ENCODE measurements around the gene ZNF438. TPM values are rescaled to one million over a fixed set of nuclear protein-coding genes. Genes with fewer than 3 reads are reported as not detected.

Gene ZNF438
- total and polyA plus RNA-seq, 2 donors (not counting 1 experiment from before 2014, with no cell fraction given) = 4.7 to 6.6 TPM

- no peaks in the 10 kb centered on the region for H3K79me2 ChIP-seq (ENCODE audit: control insufficient read depth, insufficient read depth, low read length)
- no peak overlapping the region for H3K27ac ChIP-seq (ENCODE audit: insufficient read depth, low read length)
- H3K4me2 ChIP-seq (ENCODE audit: extremely low read depth, insufficient read depth, low read length) = no peak overlapping the region
- no peaks in the 10 kb centered on the region for H3K9me3 ChIP-seq (ENCODE audit: control insufficient read depth, insufficient read depth, low read depth, low read length)
- no peaks in the 10 kb centered on the region for H3K36me3 ChIP-seq (ENCODE audit: control insufficient read depth, insufficient read depth, low read length)
- H2AFZ ChIP-seq (ENCODE audit: low read length) = peak overlapping the region; percentile 11
- H3K27me3 ChIP-seq (ENCODE audit: control insufficient read depth, insufficient read depth, low read length) = no peaks in the 10 kb centered on the region
- peaks cover 6% of the 10 kb centered on the region for H3K4me1 ChIP-seq (ENCODE audit: control insufficient read depth, extremely low read depth, insufficient read depth, low read length)
- H3K4me3 ChIP-seq (replicated peaks in 1 of 4; ENCODE audit: control extremely low read depth in 1 of 4, insufficient read depth in 1 of 4, low read depth in 3 of 4, low read length in 4 of 4) = no peak overlapping the region
- DNase-seq (ENCODE audit: low read depth in 2 of 2) = peak in 1 of 2 donors; percentile 9
- no peak overlapping the region for H3K9ac ChIP-seq (ENCODE audit: insufficient read depth, low read length)
- no peaks in the 10 kb centered on the region for H4K20me1 ChIP-seq (ENCODE audit: control insufficient read depth, extremely low read depth, insufficient read depth, low read length)
- TF ChIP-seq EZH2 (IDR thresholded peaks at IDR 0.05; ENCODE audit: low read length, missing control alignments) (no peak), CTCF (conservative IDR thresholded peaks at IDR 0.05 in 1 of 2, IDR thresholded peaks at IDR 0.05 in 1 of 2; ENCODE audit: low read depth in 1 of 2, low read length in 2 of 2) (no peak)
Observed at GRCh38 chr10:30977385-30977784, 54.3 kb downstream of the ZNF438 start.

GRCh38 chr10:30974773-30975415 lies 56.8 kb downstream of the ZNF438 start:
- H3K27ac ChIP-seq (ENCODE audit: insufficient read depth, low read length) = no peak overlapping the region
- no peaks in the 10 kb centered on the region for H3K27me3 ChIP-seq (ENCODE audit: control insufficient read depth, insufficient read depth, low read length)
- peak in 1 of 2 donors; percentile 13 for DNase-seq (ENCODE audit: low read depth in 2 of 2)
- no peak overlapping the region for H3K4me2 ChIP-seq (ENCODE audit: extremely low read depth, insufficient read depth, low read length)
- H3K4me1 ChIP-seq (ENCODE audit: control insufficient read depth, extremely low read depth, insufficient read depth, low read length) = no peaks in the 10 kb centered on the region
- no peaks in the 10 kb centered on the region for H4K20me1 ChIP-seq (ENCODE audit: control insufficient read depth, extremely low read depth, insufficient read depth, low read length)
- no peaks in the 10 kb centered on the region for H3K79me2 ChIP-seq (ENCODE audit: control insufficient read depth, insufficient read depth, low read length)
- TF ChIP-seq CTCF (conservative IDR thresholded peaks at IDR 0.05 in 1 of 2, IDR thresholded peaks at IDR 0.05 in 1 of 2; ENCODE audit: low read depth in 1 of 2, low read length in 2 of 2) = no peak
- no peak for TF ChIP-seq EZH2 (IDR thresholded peaks at IDR 0.05; ENCODE audit: low read length, missing control alignments)
- H3K9ac ChIP-seq (ENCODE audit: insufficient read depth, low read length) = no peak overlapping the region
- H3K36me3 ChIP-seq (ENCODE audit: control insufficient read depth, insufficient read depth, low read length) = no peaks in the 10 kb centered on the region
- no peak overlapping the region for H2AFZ ChIP-seq (ENCODE audit: low read length)
- no peak overlapping the region for H3K4me3 ChIP-seq (replicated peaks in 1 of 4; ENCODE audit: control extremely low read depth in 1 of 4, insufficient read depth in 1 of 4, low read depth in 3 of 4, low read length in 4 of 4)
- H3K9me3 ChIP-seq (ENCODE audit: control insufficient read depth, insufficient read depth, low read depth, low read length) = no peaks in the 10 kb centered on the region

- H3K9me3 ChIP-seq (ENCODE audit: control insufficient read depth, insufficient read depth, low read depth, low read length) = no peaks in the 10 kb centered on the region
- H3K36me3 ChIP-seq (ENCODE audit: control insufficient read depth, insufficient read depth, low read length) = no peaks in the 10 kb centered on the region
- no peaks in the 10 kb centered on the region for H3K27me3 ChIP-seq (ENCODE audit: control insufficient read depth, insufficient read depth, low read length)
- no peak overlapping the region for H3K4me3 ChIP-seq (replicated peaks in 1 of 4; ENCODE audit: control extremely low read depth in 1 of 4, insufficient read depth in 1 of 4, low read depth in 3 of 4, low read length in 4 of 4)
- H3K79me2 ChIP-seq (ENCODE audit: control insufficient read depth, insufficient read depth, low read length) = no peaks in the 10 kb centered on the region
- H3K9ac ChIP-seq (ENCODE audit: insufficient read depth, low read length) = no peak overlapping the region
- no peak for TF ChIP-seq EZH2 (IDR thresholded peaks at IDR 0.05; ENCODE audit: low read length, missing control alignments)
- no peak for TF ChIP-seq CTCF (conservative IDR thresholded peaks at IDR 0.05 in 1 of 2, IDR thresholded peaks at IDR 0.05 in 1 of 2; ENCODE audit: low read depth in 1 of 2, low read length in 2 of 2)
- no peak overlapping the region for H2AFZ ChIP-seq (ENCODE audit: low read length)
- H4K20me1 ChIP-seq (ENCODE audit: control insufficient read depth, extremely low read depth, insufficient read depth, low read length) = no peaks in the 10 kb centered on the region
- peak in 1 of 2 donors; percentile 6 for DNase-seq (ENCODE audit: low read depth in 2 of 2)
- H3K4me1 ChIP-seq (ENCODE audit: control insufficient read depth, extremely low read depth, insufficient read depth, low read length) = no peaks in the 10 kb centered on the region
- no peak overlapping the region for H3K27ac ChIP-seq (ENCODE audit: insufficient read depth, low read length)
- no peak overlapping the region for H3K4me2 ChIP-seq (ENCODE audit: extremely low read depth, insufficient read depth, low read length)
Observed at GRCh38 chr10:30974355-30974754, 57.3 kb downstream of the ZNF438 start.
